HEK293 (cell line): ENCODE results near the gene PARD3.
A peak's percentile ranks its signal among the peaks of the same experiment; 100 is the strongest.

Experiments used
- CTCF ChIA-PET: fragments of 350-600 bp; formaldehyde crosslinking; extraction: SDS; loops from one replicate; lab custom pipeline; 2021; ENCODE audit warnings: antibody characterized with exemption; lab: Yijun Ruan, JAX
- POLR2A ChIA-PET: fragments of 300-600 bp; formaldehyde crosslinking; extraction: SDS; loops from one replicate; lab custom pipeline; 2020; ENCODE audit warnings: antibody characterized with exemption, inconsistent platforms; lab: Yijun Ruan, JAX
- H3K27ac ChIP-seq: fragments of 200-500 bp; sonication (Bioruptor generic); 2 replicates; pipeline ENCODE4 v1.5.1; 2014; ENCODE audit warnings: low read depth, low read length, control low read depth, inconsistent platforms; ENCODE audit errors: extremely low read depth
- H3K36me3 ChIP-seq, 2 experiments: fragments of 200-500 bp in 1 of 2; sonication (Bioruptor generic) in 1 of 2; 1 replicate in 1 of 2; 2 replicates in 1 of 2; pipeline ENCODE4 v1.5.1; 2014 to 2017; ENCODE audit warnings: inconsistent platforms in 2 of 2, low read length in 2 of 2; ENCODE audit not compliant: control insufficient read depth in 2 of 2, insufficient read depth in 1 of 2
- H3K4me1 ChIP-seq: fragments of 200-500 bp; sonication (Bioruptor generic); 2 replicates; pipeline ENCODE4 v1.5.1; 2014; ENCODE audit warnings: mild to moderate bottlenecking, low read length, inconsistent platforms; ENCODE audit not compliant: control insufficient read depth, insufficient read depth
- H3K4me3 ChIP-seq: 2 replicates; pipeline ENCODE4 v1.5.1; 2011; ENCODE audit warnings: low read depth, mild to moderate bottlenecking, control low read depth, low read length, moderate library complexity
- H3K9me3 ChIP-seq: fragments of 200-500 bp; sonication (Bioruptor generic); 2 replicates; pipeline ENCODE4 v1.5.1; 2014; ENCODE audit warnings: low read depth, low read length, inconsistent platforms; ENCODE audit not compliant: control insufficient read depth, insufficient read depth
- EGR2 ChIP-seq: fragments of 450-650 bp; formaldehyde crosslinking; IDR thresholded peaks from 2 replicates; pipeline ENCODE4 v1.5.1; 2016; ENCODE audit warnings: low read depth, missing biosample characterization, missing genetic modification characterization
- KLF9 ChIP-seq: fragments of 450-650 bp; formaldehyde crosslinking; IDR thresholded peaks from 2 replicates; pipeline ENCODE4 v1.5.1; 2016; ENCODE audit warnings: missing biosample characterization, missing genetic modification characterization, low read depth
- OSR2 ChIP-seq: fragments of 450-650 bp; formaldehyde crosslinking; IDR thresholded peaks from 2 replicates; pipeline ENCODE4 v1.5.1; 2016; ENCODE audit warnings: missing biosample characterization, missing genetic modification characterization
- PRDM1 ChIP-seq: fragments of 450-650 bp; formaldehyde crosslinking; IDR thresholded peaks from 2 replicates; pipeline ENCODE4; 2016; ENCODE audit warnings: missing biosample characterization, missing genetic modification characterization
- SP7 ChIP-seq: fragments of 450-650 bp; formaldehyde crosslinking; IDR thresholded peaks from 2 replicates; pipeline ENCODE4 v1.5.1; 2016; ENCODE audit warnings: missing biosample characterization, missing genetic modification characterization
- ZBTB1 ChIP-seq: fragments of 450-650 bp; formaldehyde crosslinking; IDR thresholded peaks from 2 replicates; pipeline ENCODE4 v1.5.1; 2016; ENCODE audit warnings: missing biosample characterization, missing genetic modification characterization
- ZBTB10 ChIP-seq: fragments of 450-650 bp; formaldehyde crosslinking; IDR thresholded peaks from 2 replicates; pipeline ENCODE4 v1.5.1; 2016; ENCODE audit warnings: missing biosample characterization, missing genetic modification characterization
- ZBTB21 ChIP-seq: fragments of 450-650 bp; formaldehyde crosslinking; IDR thresholded peaks from 2 replicates; pipeline ENCODE4 v1.5.1; 2017; ENCODE audit warnings: missing biosample characterization, missing genetic modification characterization
- ZBTB48 ChIP-seq: fragments of 450-650 bp; formaldehyde crosslinking; IDR thresholded peaks from 2 replicates; pipeline ENCODE4 v1.5.1; 2016; ENCODE audit warnings: missing biosample characterization, missing genetic modification characterization
- ZNF121 ChIP-seq: fragments of 450-650 bp; formaldehyde crosslinking; IDR thresholded peaks from 2 replicates; pipeline ENCODE4 v1.5.1; 2016; ENCODE audit warnings: missing biosample characterization, missing genetic modification characterization
- ZNF292 ChIP-seq: fragments of 450-650 bp; formaldehyde crosslinking; IDR thresholded peaks from 2 replicates; pipeline ENCODE4 v1.5.1; 2016; ENCODE audit warnings: low read depth, missing biosample characterization, missing genetic modification characterization, borderline replicate concordance
- ZNF341 ChIP-seq: fragments of 450-650 bp; formaldehyde crosslinking; IDR thresholded peaks from 2 replicates; pipeline ENCODE4; 2016; ENCODE audit warnings: low read depth, missing biosample characterization, missing genetic modification characterization
- ZNF366 ChIP-seq: fragments of 450-650 bp; formaldehyde crosslinking; conservative IDR thresholded peaks from 2 replicates; pipeline ENCODE4 v1.5.1; 2016; ENCODE audit warnings: missing biosample characterization, missing genetic modification characterization
- ZNF654 ChIP-seq: fragments of 450-650 bp; formaldehyde crosslinking; IDR thresholded peaks from 2 replicates; pipeline ENCODE4 v1.5.1; 2016; ENCODE audit warnings: low read depth, missing biosample characterization, missing genetic modification characterization
- ZNF777 ChIP-seq: fragments of 450-650 bp; formaldehyde crosslinking; IDR thresholded peaks from 2 replicates; pipeline ENCODE4 v1.5.1; 2017; ENCODE audit warnings: missing biosample characterization, missing genetic modification characterization, borderline replicate concordance
- ZNF837 ChIP-seq: fragments of 450-650 bp; formaldehyde crosslinking; IDR thresholded peaks from 2 replicates; pipeline ENCODE4 v1.5.1; 2016; ENCODE audit warnings: missing biosample characterization, missing genetic modification characterization
- ZSCAN16 ChIP-seq: fragments of 450-650 bp; formaldehyde crosslinking; IDR thresholded peaks from 2 replicates; pipeline ENCODE4 v1.5.1; 2016; ENCODE audit warnings: missing biosample characterization, missing genetic modification characterization
- TF ChIP-seq, protein P1 (sequence below): fragments of 450-650 bp; formaldehyde crosslinking; IDR thresholded peaks from 2 replicates; pipeline ENCODE4 v1.5.1; 2016; ENCODE audit warnings: missing biosample characterization, missing genetic modification characterization, borderline replicate concordance
- TF ChIP-seq, protein P2 (sequence below): fragments of 450-650 bp; formaldehyde crosslinking; IDR thresholded peaks from 2 replicates; pipeline ENCODE4 v1.5.1; 2016; ENCODE audit warnings: missing biosample characterization, missing genetic modification characterization

PARD3 gene

GRCh38 chr10:34627331-34627730 is 187.8 kb downstream of the PARD3 start:
- Histone ChIP-seq H3K4me3 (no peak overlapping the region), H3K4me1 (peaks cover 3% of the 10 kb centered on the region; the same call in 1 of the 2 replicates), H3K9me3 (no peaks in the 10 kb centered on the region), H3K36me3 (no peaks in the 10 kb centered on the region), H3K27ac (no peak overlapping the region)
- ChIA-PET CTCF (interaction anchor here (0.8 to 3.1 kb wide), 2 partner anchors 10 to 11 kb away, joined by 3 to 14 read pairs; no protein-coding TSS in a partner anchor), POLR2A (no interaction called here)
- TF ChIP-seq ZBTB48 (tag by site-specific recombination) (no peak), ZBTB21 (no peak), ZNF777 (tag by site-specific recombination) (no peak), ZNF654 (no peak), ZSCAN16 (no peak), OSR2 (tag by site-specific recombination) (no peak), ZNF341 (tag by site-specific recombination) (no peak), KLF9 (no peak), ZBTB1 (tag by site-specific recombination) (no peak), ZBTB10 (tag by site-specific recombination) (no peak), ZNF121 (no peak), SP7 (tag by site-specific recombination) (no peak)
- TF ChIP-seq, protein P1, sequence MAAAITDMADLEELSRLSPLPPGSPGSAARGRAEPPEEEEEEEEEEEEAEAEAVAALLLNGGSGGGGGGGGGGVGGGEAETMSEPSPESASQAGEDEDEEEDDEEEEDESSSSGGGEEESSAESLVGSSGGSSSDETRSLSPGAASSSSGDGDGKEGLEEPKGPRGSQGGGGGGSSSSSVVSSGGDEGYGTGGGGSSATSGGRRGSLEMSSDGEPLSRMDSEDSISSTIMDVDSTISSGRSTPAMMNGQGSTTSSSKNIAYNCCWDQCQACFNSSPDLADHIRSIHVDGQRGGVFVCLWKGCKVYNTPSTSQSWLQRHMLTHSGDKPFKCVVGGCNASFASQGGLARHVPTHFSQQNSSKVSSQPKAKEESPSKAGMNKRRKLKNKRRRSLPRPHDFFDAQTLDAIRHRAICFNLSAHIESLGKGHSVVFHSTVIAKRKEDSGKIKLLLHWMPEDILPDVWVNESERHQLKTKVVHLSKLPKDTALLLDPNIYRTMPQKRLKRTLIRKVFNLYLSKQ (tag by site-specific recombination), result no peak

- H3K36me3 ChIP-seq, result no peaks in the 10 kb centered on the region
- TF ChIP-seq, protein P2, sequence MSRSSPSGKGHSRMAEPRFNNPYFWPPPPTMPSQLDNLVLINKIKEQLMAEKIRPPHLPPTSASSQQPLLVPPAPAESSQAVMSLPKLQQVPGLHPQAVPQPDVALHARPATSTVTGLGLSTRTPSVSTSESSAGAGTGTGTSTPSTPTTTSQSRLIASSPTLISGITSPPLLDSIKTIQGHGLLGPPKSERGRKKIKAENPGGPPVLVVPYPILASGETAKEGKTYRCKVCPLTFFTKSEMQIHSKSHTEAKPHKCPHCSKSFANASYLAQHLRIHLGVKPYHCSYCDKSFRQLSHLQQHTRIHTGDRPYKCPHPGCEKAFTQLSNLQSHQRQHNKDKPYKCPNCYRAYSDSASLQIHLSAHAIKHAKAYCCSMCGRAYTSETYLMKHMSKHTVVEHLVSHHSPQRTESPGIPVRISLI (tag by site-specific recombination), result no peak
- peak; percentile 73 for TF ChIP-seq PRDM1
- TF ChIP-seq ZNF366 (tag by site-specific recombination), result 0 out of 2 replicates have a peak, but pooled peaks have one; percentile 24
- no peak for TF ChIP-seq ZNF837 (tag by site-specific recombination)
- TF ChIP-seq EGR2, result no peak
- TF ChIP-seq SP7 (tag by site-specific recombination), result no peak
- TF ChIP-seq ZNF292 (tag by site-specific recombination), result no peak
- TF ChIP-seq, all 188 proteins: peak for 2
- POLR2A ChIA-PET, result no interaction called here
- Histone ChIP-seq H3K4me3 (no peak overlapping the region), H3K27ac (no peak overlapping the region), H3K4me1 (peaks cover 3% of the 10 kb centered on the region; the same call in 1 of the 2 replicates), H3K9me3 (no peaks in the 10 kb centered on the region)
- CTCF ChIA-PET, result interaction anchor here (0.8 to 3.1 kb wide), 2 partner anchors 10 to 12 kb away, joined by 3 to 14 read pairs; no protein-coding TSS in a partner anchor
These were observed 188.8 kb downstream of the PARD3 start for GRCh38 chr10:34626158-34626880.
